GM08714 (cell line): Measurements from ENCODE around the gene GPR18.

Experiments
- H3K4me3 ChIP-seq: fragments of 200-500 bp; sonication (Bioruptor generic); 2 replicates; pipeline ENCODE4 v1.5.1; 2014; ENCODE audit warnings: mild to moderate bottlenecking, low read length, inconsistent platforms
- ZNF274 ChIP-seq: IDR thresholded peaks from 2 replicates; pipeline ENCODE4 v1.6.1; 2012; ENCODE audit warnings: mild to moderate bottlenecking, low read depth, low read length

Gene GPR18

DNA sequence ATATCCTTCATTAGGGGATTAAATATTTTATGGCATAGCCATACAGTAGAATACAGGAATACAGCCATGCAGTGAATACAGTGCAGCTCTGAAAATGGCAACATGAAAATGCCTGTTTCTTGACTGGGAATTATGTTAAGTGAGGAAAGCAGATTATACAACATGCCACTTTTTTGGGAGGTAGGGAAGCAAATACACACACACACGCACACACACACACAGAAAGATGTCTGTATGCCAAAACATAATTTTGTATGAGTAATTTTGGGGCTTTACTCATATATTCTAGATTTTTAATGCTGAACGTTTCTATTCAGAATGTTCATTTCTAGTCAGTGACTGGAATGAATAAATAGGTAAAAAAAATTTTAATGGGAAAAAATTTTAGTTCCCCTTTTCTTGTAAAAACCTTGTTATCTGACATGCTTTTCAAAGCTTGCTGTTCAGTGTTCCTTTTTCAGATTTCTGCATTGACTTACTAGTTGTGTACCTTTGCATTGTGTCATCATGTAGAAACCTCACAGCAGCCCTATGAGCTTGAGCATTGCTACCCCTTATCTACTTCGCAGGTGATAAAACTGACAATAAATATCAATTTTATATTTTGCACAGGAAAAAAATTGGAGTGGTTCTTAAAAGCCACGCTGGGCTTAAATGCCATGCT, 41.2 kb upstream of the GPR18 start:
- H3K4me3 ChIP-seq = peak overlapping the region; percentile 1
- no peak for TF ChIP-seq ZNF274

DNA sequence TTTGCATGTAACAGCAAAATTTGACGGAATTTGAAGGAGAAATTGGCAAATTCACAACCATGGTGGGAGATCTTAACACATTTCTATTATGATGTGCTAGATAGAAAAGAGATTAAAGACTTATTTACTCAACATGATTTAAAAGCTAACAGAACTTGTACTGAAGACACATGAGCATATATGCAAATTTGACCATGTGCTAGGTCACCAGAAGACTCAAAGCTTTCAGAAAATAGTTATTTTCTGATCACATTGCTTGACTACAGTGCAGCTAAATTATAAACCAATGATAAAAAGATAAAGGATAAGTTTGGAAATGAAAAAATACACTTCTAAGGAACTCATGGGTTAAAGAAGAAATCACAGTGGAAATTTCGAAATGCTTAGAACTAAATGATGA, 39.9 kb upstream of the GPR18 start:
- TF ChIP-seq ZNF274 = no peak
- no peak overlapping the region; the same call in 1 of the 2 replicates for H3K4me3 ChIP-seq

DNA sequence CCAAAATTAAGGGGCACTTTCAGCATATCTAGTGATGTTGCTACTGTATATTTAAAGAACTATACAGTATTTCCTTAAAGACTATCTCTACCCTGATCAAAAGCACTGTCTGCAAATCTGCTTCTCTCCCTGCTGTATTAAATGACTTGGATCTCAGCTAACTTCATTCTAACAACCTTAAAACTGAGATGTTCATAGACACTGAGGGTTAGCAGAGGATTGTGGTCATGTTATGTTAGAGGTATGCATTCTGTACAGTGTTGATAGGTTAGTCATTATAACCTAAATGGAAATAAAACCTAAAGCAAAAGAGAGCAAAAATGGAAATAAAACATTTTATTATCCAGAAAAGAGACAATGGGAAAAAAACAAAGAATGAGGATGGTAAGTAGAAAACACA, 39.2 kb upstream of the GPR18 start:
- H3K4me3 ChIP-seq = peak overlapping the region; percentile 36; the same call in 1 of the 2 replicates
- no peak for TF ChIP-seq ZNF274

DNA sequence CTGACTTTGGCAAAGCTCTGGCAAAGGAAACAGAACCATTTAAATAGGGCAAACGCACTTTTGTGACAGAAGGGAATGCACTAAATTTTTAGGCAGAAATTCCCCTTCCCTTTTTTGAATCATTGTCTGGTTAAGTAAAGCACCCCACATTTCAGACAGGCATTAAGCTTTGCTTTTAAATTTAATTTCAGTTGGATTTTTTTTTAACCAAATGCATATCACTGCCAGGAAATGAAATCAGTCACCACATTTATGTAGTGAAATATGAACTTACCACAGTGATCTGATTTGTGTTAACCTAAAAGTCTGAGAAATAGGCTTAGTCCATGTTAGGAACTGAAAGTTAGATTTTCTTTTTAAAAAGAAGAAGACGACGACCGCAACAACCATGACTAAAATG, 38.2 kb upstream of the GPR18 start:
- no peak overlapping the region; the same call in 1 of the 2 replicates for H3K4me3 ChIP-seq
- TF ChIP-seq ZNF274 = no peak

DNA sequence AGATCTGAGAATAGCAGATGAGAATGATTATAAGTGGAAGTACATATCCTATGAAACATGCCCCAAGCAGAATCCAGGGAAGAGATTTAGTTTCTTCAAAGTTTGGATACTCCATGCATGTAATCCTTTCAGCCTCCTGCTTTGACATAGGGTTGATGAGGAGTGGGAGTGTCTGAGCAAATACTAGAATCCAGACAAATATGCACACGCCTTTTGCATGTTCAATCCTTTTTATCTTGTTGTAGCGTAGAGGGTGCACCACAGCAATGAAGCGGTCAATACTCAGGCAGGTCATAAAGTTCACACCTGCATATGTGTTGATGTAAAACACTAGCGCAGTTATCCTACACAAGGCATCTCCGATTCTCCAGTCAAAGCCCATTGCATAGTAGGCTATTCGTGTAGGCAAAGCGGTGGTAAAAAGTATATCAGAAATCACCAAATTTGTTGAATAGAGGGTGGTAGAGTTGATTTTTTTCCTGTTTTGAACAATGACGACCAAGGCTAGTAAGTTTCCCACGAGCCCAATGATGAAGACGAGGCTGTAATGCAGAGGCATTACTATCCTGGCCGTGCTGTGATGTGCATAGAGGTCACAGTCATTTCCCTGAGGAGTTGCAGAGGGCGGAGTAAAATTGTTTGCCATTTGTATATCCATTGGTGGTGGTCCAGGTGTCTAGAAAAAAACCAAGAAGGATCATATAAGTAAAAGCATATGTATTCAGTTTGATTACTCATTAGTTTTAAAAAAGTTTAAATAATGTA, 37.5 kb upstream of the GPR18 start:
- TF ChIP-seq ZNF274 = no peak
- peak overlapping the region; percentile 53; the same call in 1 of the 2 replicates for H3K4me3 ChIP-seq

DNA sequence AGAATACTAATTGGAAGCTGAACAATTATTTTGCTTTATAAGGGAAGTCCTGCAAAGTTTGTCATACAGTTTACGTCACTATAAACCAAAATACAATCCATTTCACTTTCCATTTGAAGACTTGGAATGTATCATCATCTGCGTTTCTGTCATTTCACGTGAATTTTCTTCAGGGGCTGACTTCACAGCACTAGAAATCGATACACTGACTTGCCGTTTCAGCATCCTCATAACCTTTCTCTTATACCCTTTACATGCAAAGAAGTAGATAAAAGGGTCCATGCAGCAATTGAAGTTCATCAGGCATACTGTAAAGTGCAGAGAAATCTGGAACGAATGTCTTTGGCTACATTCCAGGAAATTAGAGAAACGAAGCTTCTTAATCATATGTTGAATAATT, 36.8 kb upstream of the GPR18 start:
- H3K4me3 ChIP-seq = no peak overlapping the region
- TF ChIP-seq ZNF274 = no peak

DNA sequence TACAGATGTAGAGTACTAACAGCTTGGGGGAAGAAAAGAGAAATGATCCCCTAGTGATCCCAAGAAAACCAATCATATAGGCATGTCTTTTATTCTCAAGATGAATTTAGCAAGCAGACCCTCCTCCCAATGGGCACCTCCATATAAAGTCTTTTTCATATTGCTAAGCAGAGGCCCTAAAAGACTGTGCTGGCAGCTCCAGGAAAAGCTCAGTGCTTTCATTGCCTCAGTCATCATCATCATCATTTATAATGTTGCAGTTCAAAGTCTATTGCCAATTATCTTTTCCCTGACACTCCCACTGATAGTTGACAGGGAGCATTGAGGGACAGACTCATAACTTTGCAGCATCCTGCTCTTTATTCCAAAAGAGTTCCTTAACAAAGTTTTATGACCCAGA, 36.0 kb upstream of the GPR18 start:
- no peak for TF ChIP-seq ZNF274

DNA sequence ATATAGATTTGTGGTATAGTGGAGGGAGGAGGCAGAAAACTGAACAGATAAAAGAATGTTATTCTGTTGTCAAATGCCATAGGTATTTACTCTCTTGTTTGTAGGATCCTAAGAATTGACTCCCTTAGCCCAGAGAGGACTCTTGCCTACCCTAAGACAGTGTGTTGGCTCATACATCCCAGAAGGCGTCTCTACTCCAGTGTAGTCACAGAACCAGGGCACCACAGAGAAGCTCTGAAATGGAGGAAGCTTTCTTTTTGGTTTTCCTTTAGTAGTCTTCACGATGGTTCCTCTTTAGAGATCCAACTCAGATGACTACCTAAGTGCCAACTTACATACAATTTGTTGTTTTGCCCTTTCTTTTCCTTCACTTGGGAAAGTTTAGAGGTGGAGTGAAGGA, 35.0 kb upstream of the GPR18 start:
- no peak for TF ChIP-seq ZNF274
- no peak overlapping the region for H3K4me3 ChIP-seq

More for the DNA sequence above, 36.0 kb upstream of the GPR18 start:
- no peak overlapping the region for H3K4me3 ChIP-seq

DNA sequence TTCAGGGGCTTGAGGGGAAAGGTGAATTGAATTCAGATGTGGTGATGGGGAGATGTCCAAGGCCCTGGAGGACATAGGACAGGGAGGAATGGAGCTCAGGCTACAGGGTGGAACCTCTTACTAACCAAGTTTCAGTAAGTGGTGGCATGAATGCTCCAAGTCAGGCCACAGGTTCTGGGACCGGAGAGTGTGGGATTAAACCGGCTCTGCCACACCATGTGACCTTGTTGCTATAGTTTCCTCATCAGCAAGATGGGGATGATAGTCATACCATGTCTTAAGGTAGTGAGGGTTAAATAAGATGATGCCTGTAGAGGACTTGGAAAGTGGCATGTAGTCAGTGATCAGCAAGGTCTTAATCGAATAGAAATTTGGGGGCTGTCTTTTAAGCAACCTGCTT, 32.7 kb upstream of the GPR18 start:
- no peak overlapping the region for H3K4me3 ChIP-seq
- no peak for TF ChIP-seq ZNF274

DNA sequence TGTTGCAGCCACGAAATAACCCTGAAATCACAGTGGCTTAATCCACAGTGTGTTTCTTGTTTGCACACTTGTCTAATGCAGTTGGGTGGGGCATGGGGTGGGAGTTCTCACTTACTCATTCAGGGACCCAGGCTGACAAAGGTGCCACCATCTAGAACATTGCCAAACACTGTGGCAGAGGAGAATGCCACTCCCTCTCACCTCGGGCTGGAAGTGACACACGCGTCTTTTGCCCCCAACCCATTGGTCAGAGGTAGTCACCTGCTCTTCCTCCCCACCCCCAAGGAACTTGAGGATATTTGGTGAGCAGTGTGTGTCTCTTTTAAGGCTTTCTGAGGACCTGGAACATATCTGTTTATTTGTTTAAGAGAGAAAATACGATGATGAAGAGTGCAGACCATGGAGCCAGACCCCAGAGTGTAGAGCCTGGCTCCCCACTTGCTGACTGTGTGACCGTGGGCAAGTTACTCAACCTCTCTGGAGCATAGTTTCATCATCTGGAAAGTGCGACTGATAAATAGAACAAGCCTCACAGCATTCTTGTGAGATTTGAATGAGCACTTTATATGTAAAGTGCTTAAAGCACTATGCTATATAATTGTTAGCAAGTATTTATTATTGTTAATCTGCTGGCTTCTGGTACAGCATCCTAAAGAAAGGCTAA, 31.6 kb upstream of the GPR18 start:
- TF ChIP-seq ZNF274 = no peak
- no peak overlapping the region for H3K4me3 ChIP-seq

DNA sequence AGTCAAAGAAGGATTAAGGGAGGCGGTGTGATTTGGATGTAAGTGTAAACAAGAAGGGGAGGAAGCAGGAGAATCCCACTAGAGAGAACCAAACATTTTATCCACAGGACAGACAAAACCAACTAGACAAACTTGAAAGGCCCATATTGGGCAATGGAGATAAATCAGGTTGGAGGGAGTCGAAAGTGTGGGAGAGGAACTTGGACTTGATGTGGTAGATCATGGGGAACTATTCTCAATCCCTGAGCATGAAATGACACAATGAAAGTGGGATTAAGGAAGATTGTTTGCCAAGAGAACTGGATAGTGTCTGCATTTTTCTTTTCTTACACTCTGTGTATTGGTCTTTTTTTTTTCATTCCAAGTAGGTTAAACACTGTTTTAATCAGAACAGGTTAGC, 31.1 kb upstream of the GPR18 start:
- no peak overlapping the region for H3K4me3 ChIP-seq
- TF ChIP-seq ZNF274 = no peak

DNA sequence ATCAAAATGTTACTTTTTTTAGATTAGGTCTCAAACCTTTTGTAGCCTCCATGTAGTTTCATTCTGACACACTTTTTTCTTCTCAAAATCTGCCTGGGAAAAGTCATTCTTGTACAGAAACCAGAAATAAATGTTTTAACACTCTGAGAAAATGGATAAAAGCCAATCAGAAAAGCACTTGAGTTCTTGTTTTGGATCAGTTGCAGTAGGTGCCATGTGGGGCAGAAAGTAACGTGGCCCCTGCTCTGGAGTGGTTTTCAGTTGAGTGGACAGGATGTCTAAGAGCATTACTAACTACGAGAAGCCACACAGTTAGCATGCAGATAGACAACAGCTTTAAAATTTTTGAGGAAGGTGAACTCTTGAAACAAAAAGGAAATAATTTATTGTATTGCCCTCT, 29.9 kb upstream of the GPR18 start:
- H3K4me3 ChIP-seq = no peak overlapping the region
- TF ChIP-seq ZNF274 = no peak

DNA sequence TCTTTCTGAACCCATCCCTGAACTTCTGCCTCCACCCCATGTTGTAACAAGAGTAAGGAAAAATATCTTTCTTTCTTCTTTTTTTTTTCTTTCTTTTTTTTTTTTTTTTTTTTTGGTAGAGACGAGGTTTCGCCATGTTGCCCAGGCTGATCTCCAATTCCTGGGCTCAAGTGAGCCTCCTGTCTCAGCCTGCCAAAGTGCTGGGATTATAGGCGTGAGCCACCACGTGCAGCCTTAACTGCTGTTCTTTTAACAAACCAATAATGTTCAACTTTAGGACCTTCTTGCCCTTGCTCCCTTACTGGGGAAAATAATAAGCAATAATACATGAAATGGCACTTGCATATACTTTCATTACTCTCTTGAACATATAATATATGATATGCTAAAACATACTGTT, 29.4 kb upstream of the GPR18 start:
- TF ChIP-seq ZNF274 = no peak
- H3K4me3 ChIP-seq = no peak overlapping the region

DNA sequence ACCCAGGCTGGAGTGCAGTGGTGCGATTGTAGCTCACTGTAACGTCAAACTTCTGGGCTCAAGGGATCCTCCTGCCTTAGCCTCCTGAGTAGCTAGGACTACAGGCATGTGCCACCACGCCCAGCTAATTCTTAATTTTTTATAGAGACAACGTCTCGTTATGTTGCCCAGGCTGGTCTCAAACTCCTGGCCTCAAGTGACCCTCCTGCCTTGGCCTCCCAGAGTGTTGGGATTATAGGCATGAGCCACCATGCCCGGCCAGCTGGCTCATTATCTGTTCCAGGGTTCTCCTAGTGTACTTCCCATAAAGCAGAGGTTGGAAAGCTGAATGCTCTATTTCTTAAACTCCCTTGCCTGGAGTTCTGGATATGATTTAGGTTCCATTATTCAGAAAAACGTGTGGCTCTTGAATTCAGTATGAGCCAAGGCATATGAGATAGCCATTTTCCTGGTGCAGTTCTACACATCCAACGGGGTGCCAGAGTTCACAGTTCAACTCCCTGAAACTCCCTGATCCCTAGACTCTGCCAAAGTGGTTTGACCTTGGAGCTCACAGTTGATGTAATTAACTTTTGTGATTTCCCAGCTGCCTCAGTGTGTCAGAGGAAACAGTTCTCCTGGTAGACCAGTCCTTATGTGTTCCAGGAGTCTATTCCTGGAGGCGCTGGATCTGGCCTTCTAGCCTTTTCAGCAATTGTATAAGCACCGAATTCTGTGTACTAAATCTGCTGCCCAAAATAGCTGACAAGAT, 27.4 kb upstream of the GPR18 start:
- no peak overlapping the region for H3K4me3 ChIP-seq
- TF ChIP-seq ZNF274 = no peak
